GM21447 (cell line): ENCODE data around the gene TBL3.

Experiments used
- ATAC-seq: cut with Tn5 transposase; IDR thresholded peaks from one replicate; pipeline ENCODE4 v1.9.1; 2021; ENCODE audit not compliant: unreplicated experiment

The TBL3 gene

DNA sequence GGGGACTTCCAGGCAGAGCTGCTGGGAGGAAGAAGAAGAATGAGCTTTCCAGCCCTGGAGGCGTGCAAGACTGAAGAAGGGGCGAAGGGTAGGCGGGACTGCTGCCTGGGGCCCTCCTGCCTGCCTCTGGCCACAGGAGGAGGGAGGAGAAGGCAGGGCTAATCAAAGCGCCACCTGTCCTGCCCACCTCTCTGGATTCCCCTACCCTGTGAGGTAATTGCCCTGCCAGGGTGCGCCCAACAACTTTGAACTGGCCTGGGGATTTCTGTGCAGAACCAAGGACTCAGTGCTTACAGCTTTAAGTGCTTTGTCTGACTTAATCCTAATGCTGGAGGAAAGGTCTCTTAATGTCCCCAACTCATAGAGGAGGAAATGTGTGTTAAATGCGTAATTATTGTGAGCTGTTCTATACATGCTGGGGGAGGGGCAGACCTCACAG lies 9.6 kb downstream of the TBL3 start, which contains the start of gene NOXO1:
NOXO1 (minus strand) TSS at position 72 of the 439 bp plus-strand sequence. CDS start 290 bp downstream, outside the sequence.
- ATAC-seq, result no peak

DNA sequence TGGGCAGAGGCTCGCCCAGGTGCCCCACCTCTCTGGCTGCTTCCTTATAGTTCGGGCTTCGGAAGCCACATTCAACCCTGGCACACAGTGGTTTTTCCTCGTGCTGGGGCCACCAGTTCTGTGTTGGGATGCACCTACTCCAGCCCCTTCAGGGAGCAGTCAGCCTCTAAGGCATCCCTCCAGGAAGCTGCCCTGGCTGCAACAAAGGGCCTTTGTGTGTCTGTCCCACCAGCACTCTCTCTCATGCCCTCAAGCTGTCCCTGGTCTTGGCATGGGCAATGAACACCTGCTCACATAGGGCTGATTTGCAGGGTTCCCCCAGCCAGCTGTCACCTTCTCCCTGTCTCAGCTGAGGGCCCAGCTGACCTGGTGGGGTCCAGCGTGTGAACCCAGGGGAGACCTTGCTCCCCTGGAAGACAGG lies 10.2 kb downstream of the TBL3 start:
- no peak for ATAC-seq

- ATAC-seq, result no peak
These were observed 11.2 kb downstream of the TBL3 start for GRCh38 chr16:1982991-1983543.

DNA sequence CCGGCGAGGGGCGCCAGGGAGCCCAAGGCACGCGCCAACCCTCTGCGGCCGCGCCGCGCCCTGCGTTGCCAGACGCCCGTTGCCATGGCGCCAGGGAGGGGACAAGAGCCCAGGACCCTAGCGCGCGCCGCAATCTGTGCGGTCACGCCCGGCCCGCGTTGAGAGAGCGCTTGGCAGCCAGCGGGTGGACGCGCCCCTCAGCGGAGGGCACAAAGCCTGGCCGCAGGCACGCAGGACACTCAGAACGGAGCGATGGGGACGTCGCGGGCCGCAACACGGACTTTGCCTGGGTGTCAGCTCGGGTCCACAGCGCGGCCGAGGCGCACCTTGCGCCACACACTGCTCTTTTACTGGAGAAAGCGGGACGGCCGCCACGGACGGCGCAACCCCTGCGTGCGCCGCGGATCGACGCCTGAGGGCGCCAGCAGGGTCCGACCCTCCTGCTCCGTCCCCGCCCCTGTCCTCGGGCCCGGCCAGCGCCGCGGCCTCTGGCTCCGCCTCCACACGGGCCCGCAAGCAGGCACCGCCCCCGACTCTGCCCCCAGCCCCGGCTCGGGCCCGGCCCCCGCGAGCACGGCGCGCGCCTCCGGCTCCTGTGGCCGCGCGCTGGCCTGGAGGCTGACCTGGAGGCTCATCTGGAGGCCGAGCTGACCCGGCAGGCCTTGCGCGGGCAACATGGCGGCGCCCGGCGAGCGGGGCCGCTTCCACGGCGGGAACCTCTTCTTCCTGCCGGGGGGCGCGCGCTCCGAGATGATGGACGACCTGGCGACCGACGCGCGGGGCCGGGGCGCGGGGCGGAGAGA lies 11.9 kb downstream of the TBL3 start, which contains the start of gene GFER:
GFER (plus strand) TSS at position 650 of the 803 bp plus-strand sequence; CDS start at position 676, 26 bp downstream.
- ATAC-seq, result peak; percentile 66

- peak; percentile 2 for ATAC-seq
These were observed 12.7 kb downstream of the TBL3 start for GRCh38 chr16:1984347-1985225.

- ATAC-seq, result no peak
These were observed 13.8 kb downstream of the TBL3 start for GRCh38 chr16:1985466-1986150.

- no peak for ATAC-seq
These were observed 15.3 kb downstream of the TBL3 start for GRCh38 chr16:1987198-1987597.

GRCh38 chr16:1989209-1990100 lies 17.6 kb downstream of the TBL3 start, which contains the start of gene SYNGR3:
Gene SYNGR3 (plus strand): TSS chr16:1989970. CDS start chr16:1990103, 133 bp downstream.
- ATAC-seq, result no peak

DNA sequence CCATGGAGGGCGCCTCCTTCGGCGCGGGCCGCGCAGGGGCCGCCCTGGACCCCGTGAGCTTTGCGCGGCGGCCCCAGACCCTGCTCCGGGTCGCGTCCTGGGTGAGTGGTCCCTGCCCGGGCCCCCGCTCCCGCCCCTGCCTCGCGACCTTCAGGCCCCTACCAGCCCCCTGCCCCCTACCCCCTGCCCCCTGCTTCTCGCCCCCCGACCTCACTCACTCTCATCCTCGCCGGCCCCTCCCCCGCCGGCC lies 18.2 kb downstream of the TBL3 start:
- ATAC-seq, result no peak

- ATAC-seq, result peak; percentile 6
These were observed 18.7 kb downstream of the TBL3 start for GRCh38 chr16:1990351-1991134.

- ATAC-seq, result peak; percentile 40
These were observed 19.3 kb downstream of the TBL3 start for GRCh38 chr16:1991135-1991551.

DNA sequence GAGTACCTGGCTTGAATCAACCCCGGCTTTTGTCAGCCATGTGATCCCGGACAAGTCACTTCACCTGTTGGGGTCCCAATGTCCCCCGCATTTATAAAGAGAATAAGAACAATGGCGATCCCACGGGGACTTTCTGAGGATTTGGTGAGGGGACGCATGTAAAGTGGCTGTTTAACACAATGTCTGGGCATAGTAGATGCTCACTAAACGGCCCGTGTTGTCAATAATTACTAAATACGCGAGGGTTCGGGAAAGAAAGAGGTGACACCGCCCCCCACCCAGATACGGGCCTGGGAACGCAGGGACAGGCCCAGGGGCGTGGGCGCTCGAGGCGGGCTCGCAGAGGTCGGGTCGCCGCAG lies 19.7 kb downstream of the TBL3 start:
- ATAC-seq, result no peak

- ATAC-seq, result no peak
These were observed 20.3 kb downstream of the TBL3 start for GRCh38 chr16:1991948-1992703.

DNA sequence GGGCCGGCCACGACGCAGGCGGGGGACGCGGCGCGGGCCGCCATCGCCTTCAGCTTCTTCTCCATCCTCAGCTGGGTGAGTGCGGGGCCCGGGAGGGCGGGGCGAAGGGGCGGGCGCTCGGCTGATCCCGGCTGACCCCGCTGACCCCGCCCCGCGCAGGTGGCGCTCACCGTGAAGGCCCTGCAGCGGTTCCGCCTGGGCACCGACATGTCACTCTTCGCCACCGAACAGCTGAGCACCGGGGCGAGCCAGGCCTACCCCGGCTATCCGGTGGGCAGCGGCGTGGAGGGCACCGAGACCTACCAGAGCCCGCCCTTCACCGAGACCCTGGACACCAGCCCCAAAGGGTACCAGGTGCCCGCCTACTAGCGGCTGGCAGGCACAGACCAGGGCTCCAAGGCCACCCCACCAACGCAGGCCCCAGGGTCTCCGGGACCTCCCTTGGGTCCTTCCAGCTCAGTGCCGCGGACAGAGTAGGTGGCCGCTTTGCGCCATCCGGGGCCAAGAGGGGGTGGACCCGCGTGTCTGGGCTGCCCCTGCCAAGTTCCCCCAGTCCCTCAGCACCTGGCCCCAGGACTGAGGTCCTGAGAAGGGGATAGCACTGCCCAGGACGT lies 21.0 kb downstream of the TBL3 start:
- no peak for ATAC-seq

DNA sequence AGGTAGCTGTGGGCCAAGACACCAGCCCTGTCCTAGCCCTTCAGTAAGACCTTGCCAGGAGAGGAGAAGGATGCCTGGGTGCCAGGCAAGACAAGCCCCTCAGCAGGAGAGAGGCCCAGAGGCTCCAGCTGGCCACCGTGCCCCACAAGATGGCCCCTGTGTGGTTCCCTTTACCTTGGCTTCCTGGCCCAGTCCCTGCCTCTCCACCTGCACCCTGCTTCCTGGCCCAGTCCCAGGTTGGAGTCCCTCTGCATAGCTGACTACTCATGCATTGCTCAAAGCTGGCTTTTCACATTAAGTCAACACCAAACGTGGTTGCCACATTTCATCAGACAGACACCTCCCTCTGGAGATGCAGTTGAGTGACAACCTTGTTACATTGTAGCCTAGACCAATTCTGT lies 21.9 kb downstream of the TBL3 start:
- no peak for ATAC-seq

GRCh38 chr16:1997494-1998359 lies 25.9 kb downstream of the TBL3 start:
- no peak for ATAC-seq

DNA sequence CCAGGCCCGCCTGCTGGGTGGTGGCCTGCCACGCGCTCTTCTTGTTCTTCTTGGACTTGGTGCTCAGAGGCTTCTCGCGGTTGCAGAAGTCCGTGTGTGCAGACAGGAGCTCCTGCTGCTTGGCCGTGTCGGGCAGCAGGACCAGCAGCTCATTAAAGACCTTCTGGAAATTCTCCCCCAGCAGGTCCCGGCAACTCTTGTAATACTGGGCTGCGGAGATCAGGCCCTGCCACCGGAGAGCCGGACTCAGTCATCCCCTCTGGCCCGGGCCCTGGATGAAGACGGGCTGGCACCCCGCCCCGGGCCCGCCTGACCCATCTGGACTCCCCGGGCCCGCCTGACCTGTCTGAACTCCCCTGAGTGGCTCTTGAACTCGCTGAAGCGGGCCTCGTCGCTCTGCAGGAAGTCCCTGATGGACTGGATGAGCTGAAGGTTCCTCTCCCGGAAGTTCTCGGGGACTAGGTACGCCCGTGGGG lies 26.5 kb downstream of the TBL3 start:
- no peak for ATAC-seq
